HUES6 (cell line): ENCODE measurements around the gene CZIB.

Source experiments
- H3K27ac ChIP-seq: 2 replicates; pipeline ENCODE4 v1.7.0; 2013; ENCODE audit warnings: low read depth, mild to moderate bottlenecking, low read length, inconsistent platforms
- H3K27me3 ChIP-seq: 2 replicates; pipeline ENCODE4 v1.6.1; 2013; ENCODE audit warnings: low read length; ENCODE audit not compliant: control insufficient read depth, insufficient read depth
- H3K36me3 ChIP-seq: 2 replicates; pipeline ENCODE4 v1.6.1; 2013; ENCODE audit warnings: low read length; ENCODE audit not compliant: control insufficient read depth, insufficient read depth
- H3K4me1 ChIP-seq: 2 replicates; pipeline ENCODE4 v1.6.1; 2013; ENCODE audit warnings: low read length; ENCODE audit not compliant: control insufficient read depth, insufficient read depth
- H3K4me3 ChIP-seq: 2 replicates; pipeline ENCODE4 v1.5.1; 2013; ENCODE audit warnings: low read depth, low read length
- H3K9ac ChIP-seq: one replicate; pipeline ENCODE4 v1.6.1; 2013; ENCODE audit warnings: mild to moderate bottlenecking, low read length
- H3K9me3 ChIP-seq: 2 replicates; pipeline ENCODE4 v1.6.1; 2013; ENCODE audit warnings: low read depth, low read length; ENCODE audit not compliant: control insufficient read depth, insufficient read depth

CZIB gene

GRCh38 chr1:53203466-53203865, 17.0 kb downstream of the CZIB start:
- no peak overlapping the region for H3K4me3 ChIP-seq
- H3K27ac ChIP-seq, result no peak overlapping the region
- H3K9me3 ChIP-seq, result peaks cover 33% of the 10 kb centered on the region
- no peaks in the 10 kb centered on the region for H3K27me3 ChIP-seq
- no peak overlapping the region for H3K9ac ChIP-seq
- H3K4me1 ChIP-seq, result no peaks in the 10 kb centered on the region
- H3K36me3 ChIP-seq, result peaks cover 75% of the 10 kb centered on the region

- Histone ChIP-seq H3K27ac (no peak overlapping the region), H3K4me3 (no peak overlapping the region), H3K27me3 (peaks cover 7% of the 10 kb centered on the region), H3K36me3 (peaks cover 30% of the 10 kb centered on the region), H3K4me1 (peaks cover 15% of the 10 kb centered on the region), H3K9me3 (no peaks in the 10 kb centered on the region; the same call in 1 of the 2 replicates), H3K9ac (no peak overlapping the region)
Observed at GRCh38 chr1:53198241-53198651, 22.2 kb downstream of the CZIB start.

DNA sequence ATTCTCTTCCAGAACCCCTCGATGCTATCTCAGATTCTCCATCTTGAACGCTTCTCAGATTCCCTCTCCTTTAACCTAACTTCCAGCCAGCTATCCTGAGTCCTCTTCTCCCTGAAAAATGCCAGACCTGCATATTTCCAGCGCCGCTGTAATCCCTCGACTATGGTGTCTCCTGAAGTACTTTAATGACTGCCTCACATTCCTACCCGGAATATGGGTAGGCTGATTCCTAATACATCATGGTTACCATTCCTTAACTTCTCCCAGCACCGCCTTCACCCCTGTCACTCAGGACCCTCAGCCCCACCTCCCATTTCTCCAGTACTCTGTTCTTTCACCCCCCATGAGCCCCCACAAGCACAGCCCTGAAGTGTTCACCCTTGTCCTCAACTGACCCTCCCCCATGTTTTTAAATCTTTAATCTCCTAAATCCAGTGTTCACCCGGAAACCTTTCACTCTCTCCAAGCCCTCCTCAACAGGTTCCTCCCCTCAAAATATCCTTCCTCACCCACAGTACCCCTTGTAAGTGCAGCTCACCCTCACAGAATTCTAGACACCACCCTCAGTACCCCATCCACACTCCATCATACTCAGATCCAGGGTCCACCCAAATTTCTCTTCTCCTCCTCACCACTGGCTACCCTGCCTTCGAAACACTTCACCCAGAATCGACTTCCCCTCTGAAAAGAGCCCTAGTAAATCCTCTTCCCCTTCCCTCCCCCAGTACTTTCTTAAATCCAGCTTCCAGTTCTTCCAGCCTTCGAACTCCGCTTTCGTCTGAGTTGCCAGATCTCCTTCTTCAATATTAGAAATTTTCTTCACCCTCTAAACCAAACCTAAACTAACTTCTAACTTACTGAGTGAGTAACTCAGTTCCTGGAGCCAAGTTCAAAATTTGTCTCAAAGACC, 22.9 kb downstream of the CZIB start:
- Histone ChIP-seq H3K9ac (peak overlapping the region; percentile 77), H3K36me3 (peaks cover 23% of the 10 kb centered on the region), H3K27me3 (peaks cover 7% of the 10 kb centered on the region), H3K4me1 (peaks cover 15% of the 10 kb centered on the region), H3K9me3 (no peaks in the 10 kb centered on the region; the same call in 1 of the 2 replicates), H3K27ac (peak overlapping the region; percentile 72; the same call in 1 of the 2 replicates), H3K4me3 (peak overlapping the region; percentile 93)

DNA sequence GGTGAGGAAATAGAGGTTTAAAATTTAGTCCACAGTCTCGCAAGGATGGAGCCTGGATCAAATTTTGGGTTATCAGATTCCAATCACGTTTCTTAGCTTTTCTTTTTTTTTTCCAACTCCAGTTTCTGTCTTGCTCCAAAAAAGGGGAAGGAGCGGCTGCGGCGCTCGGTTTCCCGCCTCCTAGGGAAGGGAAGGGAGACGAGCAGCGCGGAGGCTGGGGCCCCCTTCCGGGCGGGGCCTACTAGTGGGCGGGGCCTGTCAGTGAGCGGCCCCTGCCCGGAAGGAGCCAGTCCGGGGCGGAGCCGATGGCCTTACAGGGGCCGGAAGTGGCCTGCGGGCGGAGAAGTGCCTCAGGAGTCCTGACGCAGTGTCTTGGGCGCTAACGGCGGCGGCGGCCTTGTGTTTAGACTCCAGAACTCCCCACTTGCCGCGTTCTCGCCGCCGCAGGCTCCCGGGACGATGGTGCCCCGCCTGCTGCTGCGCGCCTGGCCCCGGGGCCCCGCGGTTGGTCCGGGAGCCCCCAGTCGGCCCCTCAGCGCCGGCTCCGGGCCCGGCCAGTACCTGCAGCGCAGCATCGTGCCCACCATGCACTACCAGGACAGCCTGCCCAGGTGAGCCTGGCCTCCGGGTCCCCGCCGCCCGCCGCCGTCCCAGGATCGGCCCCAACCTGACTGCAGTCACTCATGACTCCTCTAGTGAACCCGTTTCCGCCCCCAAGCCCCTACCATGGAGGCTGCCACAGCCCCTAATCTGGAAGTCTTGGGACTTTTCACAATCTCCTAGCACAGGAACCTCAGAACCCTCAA, 23.7 kb downstream of the CZIB start, which contains the start of gene CPT2:
Gene CPT2 (plus strand): TSS at position 340 of the 806 bp plus-strand sequence. CDS start 120 bp downstream, at position 460.
- H3K36me3 ChIP-seq, result peaks cover 15% of the 10 kb centered on the region
- H3K27me3 ChIP-seq, result peaks cover 7% of the 10 kb centered on the region
- peak within 1 kb of the TSS; percentile 77 for H3K9ac ChIP-seq
- H3K4me3 ChIP-seq, result peak within 1 kb of the TSS; percentile 93
- peaks cover 15% of the 10 kb centered on the region for H3K4me1 ChIP-seq
- no peaks in the 10 kb centered on the region for H3K9me3 ChIP-seq
- H3K27ac ChIP-seq, result peak within 1 kb of the TSS; percentile 72; the same call in 1 of the 2 replicates

- Histone ChIP-seq H3K4me3 (peak overlapping the region; percentile 93), H3K9ac (peak overlapping the region; percentile 36), H3K36me3 (peaks cover 9% of the 10 kb centered on the region), H3K27ac (no peak overlapping the region), H3K9me3 (no peaks in the 10 kb centered on the region), H3K27me3 (peaks cover 7% of the 10 kb centered on the region), H3K4me1 (peaks cover 15% of the 10 kb centered on the region)
Observed at GRCh38 chr1:53196017-53196484, 24.4 kb downstream of the CZIB start.

DNA sequence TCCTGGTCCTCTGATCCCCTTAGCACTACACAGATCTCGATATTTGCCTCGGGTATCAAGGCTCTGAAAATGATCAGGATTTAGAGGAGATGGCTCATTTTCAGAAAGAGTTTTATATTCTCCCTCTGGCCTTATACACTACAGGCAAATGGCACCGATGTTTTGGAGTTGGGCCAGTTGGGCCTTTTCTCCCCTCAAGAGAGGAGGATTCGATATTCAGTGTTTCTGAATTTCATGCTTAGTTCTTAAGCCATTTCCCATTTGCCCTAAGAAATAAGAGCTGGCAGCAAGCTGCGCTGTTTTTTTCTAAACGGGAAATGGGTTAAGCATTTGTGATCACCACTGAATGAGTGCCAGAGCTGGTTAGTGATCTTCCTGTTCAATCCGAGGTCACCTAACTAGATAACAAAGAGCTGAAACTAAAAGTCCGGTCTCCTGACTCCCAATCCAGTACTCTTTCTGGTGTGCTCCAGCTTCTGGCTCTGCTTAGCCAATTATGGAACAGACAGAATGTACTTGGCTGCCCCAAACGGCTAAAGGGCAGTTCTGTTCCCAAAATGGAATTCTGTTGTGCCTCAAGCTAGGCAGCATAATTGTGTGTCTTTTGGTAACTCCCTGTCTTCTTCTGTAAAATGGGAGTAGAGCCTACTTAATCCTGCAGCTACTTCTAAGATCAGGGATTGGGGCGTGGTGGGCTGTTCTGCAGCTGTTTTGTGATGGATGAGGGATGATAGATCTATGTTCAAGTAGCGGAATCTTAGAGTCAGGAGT, 25.0 kb downstream of the CZIB start:
- Histone ChIP-seq H3K27ac (no peak overlapping the region), H3K4me1 (peaks cover 15% of the 10 kb centered on the region), H3K36me3 (peaks cover 4% of the 10 kb centered on the region; the same call in 1 of the 2 replicates), H3K9ac (no peak overlapping the region), H3K9me3 (no peaks in the 10 kb centered on the region), H3K4me3 (no peak overlapping the region), H3K27me3 (peaks cover 7% of the 10 kb centered on the region)

DNA sequence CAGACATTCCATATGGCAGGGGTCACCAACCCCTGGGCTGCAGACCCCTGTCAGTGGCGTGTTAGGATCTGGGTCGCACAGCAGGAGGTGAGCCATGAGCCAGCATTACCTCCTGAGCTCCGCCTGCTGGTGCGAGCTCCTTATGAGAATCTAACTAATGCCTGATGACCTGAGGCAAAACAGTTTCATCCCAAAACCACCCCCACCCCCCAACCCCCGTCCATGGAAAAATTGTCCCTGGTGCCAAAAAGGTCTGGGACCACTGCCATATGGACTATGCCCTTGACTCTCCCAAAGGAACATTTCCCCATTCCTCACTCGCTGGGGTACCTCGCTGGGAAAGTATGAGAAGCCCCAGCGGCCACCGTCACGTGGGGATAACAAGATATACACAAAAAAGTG, 30.2 kb downstream of the CZIB start:
- H3K27me3 ChIP-seq, result no peaks in the 10 kb centered on the region
- H3K4me1 ChIP-seq, result peaks cover 11% of the 10 kb centered on the region; the same call in 1 of the 2 replicates
- no peaks in the 10 kb centered on the region for H3K9me3 ChIP-seq
- H3K9ac ChIP-seq, result no peak overlapping the region
- no peak overlapping the region for H3K27ac ChIP-seq
- H3K4me3 ChIP-seq, result no peak overlapping the region
- H3K36me3 ChIP-seq, result no peaks in the 10 kb centered on the region

DNA sequence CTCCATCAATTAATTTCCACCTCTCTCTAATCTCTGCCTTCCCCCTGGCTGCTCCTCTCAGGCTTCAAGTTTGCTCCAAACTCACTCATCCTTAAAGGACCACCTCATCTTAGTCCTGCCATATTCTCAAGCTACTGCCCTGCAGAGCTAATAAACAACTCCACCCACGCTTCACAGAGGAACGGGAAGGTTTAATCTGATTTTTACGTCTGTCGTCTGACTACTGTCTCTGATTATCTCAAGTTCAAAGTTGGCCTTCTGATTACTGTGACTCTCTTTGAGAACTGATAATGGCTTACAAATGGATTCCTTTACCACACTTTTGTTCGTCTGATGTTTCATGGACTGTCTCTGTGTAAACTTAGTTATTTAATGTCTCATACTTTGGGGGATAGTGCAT, 31.4 kb downstream of the CZIB start:
- no peaks in the 10 kb centered on the region for H3K36me3 ChIP-seq
- H3K4me3 ChIP-seq, result no peak overlapping the region
- H3K27me3 ChIP-seq, result peaks cover 5% of the 10 kb centered on the region; the same call in 1 of the 2 replicates
- H3K9me3 ChIP-seq, result no peaks in the 10 kb centered on the region
- no peak overlapping the region for H3K27ac ChIP-seq
- H3K4me1 ChIP-seq, result peaks cover 11% of the 10 kb centered on the region; the same call in 1 of the 2 replicates
- no peak overlapping the region for H3K9ac ChIP-seq

- H3K27me3 ChIP-seq, result peaks cover 5% of the 10 kb centered on the region; the same call in 1 of the 2 replicates
- H3K36me3 ChIP-seq, result no peaks in the 10 kb centered on the region
- H3K4me1 ChIP-seq, result peaks cover 11% of the 10 kb centered on the region; the same call in 1 of the 2 replicates
- H3K9me3 ChIP-seq, result no peaks in the 10 kb centered on the region
- no peak overlapping the region for H3K9ac ChIP-seq
- H3K27ac ChIP-seq, result no peak overlapping the region
- H3K4me3 ChIP-seq, result no peak overlapping the region
Observed at GRCh38 chr1:53188099-53188498, 32.3 kb downstream of the CZIB start.

GRCh38 chr1:53187401-53187800, 33.0 kb downstream of the CZIB start:
- H3K27me3 ChIP-seq, result peaks cover 8% of the 10 kb centered on the region; the same call in 1 of the 2 replicates
- H3K9me3 ChIP-seq, result no peaks in the 10 kb centered on the region
- H3K4me3 ChIP-seq, result no peak overlapping the region
- H3K9ac ChIP-seq, result no peak overlapping the region
- H3K27ac ChIP-seq, result no peak overlapping the region
- no peaks in the 10 kb centered on the region for H3K36me3 ChIP-seq
- H3K4me1 ChIP-seq, result peaks cover 12% of the 10 kb centered on the region; the same call in 1 of the 2 replicates
